ENCODE results near the gene TUSC1.
"Not testable (repeated sequence)": the region's sequence is repeated elsewhere in the genome, so short reads cannot be mapped to it uniquely, and the experiment has no call there.

TUSC1 gene

GRCh38 chr9:25678147-25678666 is at the start of gene TUSC1:
TSS of gene TUSC1 (minus strand) at chr9:25678444. CDS start at chr9:25678312, 132 bp downstream.
- DNase-seq: peak; percentile 31

DNA sequence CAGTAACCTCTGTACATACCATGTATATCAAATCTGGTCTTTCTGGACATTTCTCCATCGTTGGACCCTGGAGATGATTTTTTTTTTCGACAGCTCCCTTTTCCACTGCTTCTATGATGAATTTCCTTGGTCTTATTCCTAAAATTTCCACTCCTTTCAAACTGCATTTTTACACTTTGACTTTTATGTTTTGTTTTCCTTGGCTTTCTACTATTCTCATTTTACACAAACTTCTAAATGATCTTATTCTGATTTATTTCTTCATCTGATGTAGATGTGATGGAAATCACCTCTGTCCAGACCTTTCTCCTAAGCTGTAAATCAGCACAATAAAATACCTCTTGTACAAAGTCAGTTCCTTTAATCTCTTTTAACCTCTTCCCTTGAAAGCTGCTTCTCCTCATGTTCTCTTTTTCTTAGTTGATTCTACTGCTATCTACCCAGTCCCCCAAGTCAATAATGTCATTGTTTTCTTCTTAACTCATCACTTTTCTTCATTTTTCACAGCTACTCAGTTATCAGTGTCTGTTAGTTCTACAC is 48.7 kb upstream of the TUSC1 start:
- no peak for DNase-seq

DNA sequence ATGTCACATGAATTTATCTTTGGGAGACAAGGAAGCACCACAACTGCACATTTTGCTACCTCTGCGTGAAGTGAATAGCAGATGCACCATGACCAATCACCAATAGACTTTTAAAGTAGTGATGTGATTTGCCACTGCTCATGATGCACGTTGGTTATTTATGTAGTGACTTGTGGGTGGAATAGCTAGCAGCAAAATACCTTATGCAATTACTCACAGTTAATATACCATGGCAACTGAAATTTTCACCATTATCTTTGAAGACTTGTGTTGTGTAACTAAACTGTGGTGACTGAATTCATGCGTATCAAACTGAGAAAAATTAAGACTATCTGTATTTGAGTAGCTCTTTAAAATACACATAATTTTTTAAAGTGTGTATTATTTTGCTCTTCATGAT is 46.2 kb upstream of the TUSC1 start:
- DNase-seq: no peak

- peak; percentile 12 for DNase-seq
Observed at GRCh38 chr9:25716220-25716872, 38.1 kb upstream of the TUSC1 start.

DNA sequence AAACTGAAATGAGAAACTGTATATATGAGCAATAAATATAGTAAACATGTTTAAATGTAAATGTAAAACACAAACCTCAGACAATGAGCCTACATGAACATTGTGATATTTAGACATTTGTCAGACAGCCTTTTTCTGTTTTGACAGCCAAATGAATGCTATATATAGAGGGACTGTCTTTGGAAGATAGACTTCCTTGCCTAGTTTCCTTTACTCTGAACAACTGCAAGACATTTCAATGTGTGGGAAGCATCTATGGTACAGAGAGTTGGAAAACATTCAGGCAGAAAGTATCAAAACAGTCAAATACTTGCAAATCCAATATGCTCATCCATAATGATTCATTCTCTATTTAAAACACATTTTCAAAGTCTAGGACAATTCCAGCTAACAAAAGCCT is 31.7 kb upstream of the TUSC1 start:
- DNase-seq: no peak

GRCh38 chr9:25704800-25705199 is 26.6 kb upstream of the TUSC1 start:
- DNase-seq: no peak

- DNase-seq: no peak
Observed at GRCh38 chr9:25703701-25704357, 25.6 kb upstream of the TUSC1 start.

GRCh38 chr9:25702536-25702935 is 24.3 kb upstream of the TUSC1 start:
- no peak for DNase-seq

DNA sequence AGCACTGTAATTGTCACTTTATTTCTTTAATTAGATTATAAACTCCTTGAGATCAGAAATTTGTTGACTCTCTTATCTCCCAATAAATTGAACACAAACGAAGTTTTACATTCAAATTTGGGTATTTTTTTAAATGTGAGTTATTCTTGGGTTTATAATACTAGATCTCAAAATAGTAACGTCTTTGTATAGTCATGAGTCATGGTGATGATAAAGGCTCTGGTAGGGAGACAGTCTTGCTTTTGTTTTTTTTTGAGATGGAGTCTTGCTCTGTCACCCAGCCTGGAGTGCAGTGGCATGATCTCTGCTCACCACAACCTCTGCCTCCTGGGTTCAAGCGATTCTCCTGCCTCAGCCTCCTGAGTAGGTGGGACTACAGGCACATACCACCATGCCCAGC is 22.7 kb upstream of the TUSC1 start:
- not testable (repeated sequence) for DNase-seq

- no peak for DNase-seq
Observed at GRCh38 chr9:25700430-25700829, 22.2 kb upstream of the TUSC1 start.

DNA sequence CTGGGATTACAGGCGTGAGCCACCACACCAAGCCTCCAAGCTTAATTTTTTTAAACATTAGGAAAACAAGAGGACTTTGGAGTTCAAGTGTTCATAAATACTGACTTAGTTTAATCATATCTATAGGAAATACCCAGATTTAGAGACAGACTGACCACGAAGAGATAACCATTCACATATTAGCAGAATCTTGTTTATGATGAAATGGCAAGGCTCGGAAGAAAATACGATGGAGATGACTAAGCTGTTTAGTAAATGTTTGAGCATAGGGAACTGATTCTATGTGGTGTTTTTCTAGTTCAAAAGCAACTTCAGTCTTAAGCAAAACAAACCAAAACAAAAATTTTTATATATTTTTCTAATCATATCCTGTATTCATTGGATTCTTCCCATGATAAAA is 13.5 kb upstream of the TUSC1 start:
- DNase-seq: no peak

GRCh38 chr9:25684321-25684720 is 6.1 kb upstream of the TUSC1 start:
- no peak for DNase-seq

- DNase-seq: no peak
Observed at GRCh38 chr9:25681266-25681665, 3.0 kb upstream of the TUSC1 start.

- no peak for DNase-seq
Observed at GRCh38 chr9:25678846-25679360, 659 bp upstream of the TUSC1 start.

- no peak for DNase-seq
Observed at GRCh38 chr9:25677301-25678146, 720 bp downstream of the TUSC1 start.

DNA sequence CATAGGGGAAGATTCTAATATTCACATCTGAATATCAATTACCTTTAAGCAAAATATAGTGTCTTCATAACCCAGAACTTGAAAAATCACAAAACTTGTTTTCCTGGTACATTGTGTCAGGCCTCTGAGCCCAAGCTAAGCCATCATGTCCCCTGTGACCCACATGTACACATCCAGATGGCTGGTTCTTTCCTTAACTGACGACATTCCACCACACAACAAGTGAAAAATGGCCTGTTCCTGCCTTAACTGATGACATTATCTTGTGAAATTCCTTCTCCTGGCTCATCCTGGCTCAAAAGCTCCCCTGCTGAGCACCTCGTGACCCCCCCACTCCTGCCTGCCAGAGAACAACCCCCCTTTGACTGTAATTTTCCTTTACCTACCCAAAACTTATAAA is 2.4 kb downstream of the TUSC1 start:
- DNase-seq: not testable (repeated sequence)

DNA sequence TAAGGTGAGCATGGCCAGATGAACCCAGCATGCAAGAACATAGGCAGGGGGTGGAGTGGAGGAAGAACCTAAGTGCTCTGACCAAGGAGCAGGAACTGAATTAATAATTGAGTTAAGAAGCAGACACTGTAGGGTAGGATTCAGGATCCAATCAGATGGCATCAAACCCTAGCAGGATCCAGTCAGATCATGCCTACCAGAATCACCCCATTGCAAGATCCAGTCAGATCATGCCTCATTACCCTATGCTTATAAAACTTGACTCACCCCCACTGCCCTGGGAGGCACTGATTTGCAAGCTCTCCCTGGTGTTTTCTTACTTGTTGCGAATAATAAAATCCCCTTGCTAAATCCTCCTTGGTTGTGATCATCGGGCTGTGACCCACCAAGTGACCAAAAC is 19.7 kb downstream of the TUSC1 start:
- DNase-seq: no peak

- no peak for DNase-seq
Observed at GRCh38 chr9:25654417-25654816, 23.8 kb downstream of the TUSC1 start.

DNA sequence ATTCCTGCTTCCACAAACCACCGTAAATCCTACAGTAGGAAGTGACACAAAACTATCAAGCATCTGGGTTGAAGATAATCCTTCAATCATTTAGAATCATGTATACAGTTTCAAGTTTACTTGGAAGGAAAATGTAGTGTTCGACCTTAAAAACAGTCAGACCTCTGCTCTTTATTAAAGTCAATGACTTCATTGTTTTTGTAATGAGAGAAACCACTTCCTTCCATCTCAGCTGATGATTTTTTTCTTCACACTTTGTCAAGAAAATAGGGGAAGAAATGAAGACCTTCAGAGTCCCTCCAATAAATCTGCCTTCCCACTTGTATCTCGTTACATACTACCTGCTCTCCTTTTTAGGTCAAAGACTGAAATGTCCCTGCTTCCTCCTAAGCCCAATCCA is 30.1 kb downstream of the TUSC1 start:
- no peak for DNase-seq

DNA sequence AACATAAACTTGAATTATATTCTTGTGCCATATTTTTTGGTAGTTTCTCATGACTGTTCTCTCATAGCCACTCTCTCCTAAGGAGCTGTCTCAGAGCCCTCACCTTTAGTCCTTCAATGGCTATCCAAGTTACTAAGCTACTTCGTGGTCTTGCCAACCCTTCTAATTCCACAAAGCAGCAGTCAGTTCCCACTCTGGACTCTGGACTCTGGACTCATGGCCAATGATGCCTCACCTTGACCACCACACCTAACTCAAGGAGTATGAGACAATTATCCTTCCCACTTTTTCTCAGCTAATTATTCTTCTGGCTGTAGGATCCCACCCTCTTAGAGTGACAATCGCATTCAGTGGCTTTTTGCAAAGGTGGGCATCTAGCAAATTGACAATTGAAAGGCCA is 42.2 kb downstream of the TUSC1 start:
- DNase-seq: no peak

DNA sequence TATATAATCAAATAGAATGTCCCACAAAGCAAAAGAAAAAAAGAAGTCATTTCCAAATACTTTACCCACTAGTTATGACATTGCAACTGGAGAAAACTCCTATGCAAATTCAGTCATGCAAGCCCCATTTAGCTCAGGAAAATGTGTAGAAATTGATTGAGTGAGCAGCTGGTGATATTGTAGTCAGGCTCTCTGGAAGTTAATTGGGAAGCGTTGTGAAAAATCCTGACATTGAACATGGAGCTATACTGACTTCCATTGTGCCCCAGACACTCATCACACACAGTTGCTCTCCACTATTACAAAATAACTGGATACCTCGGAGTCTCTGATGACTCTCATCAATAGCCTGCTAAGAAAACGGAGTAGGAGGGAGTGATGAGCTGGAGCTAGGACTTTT is 49.0 kb downstream of the TUSC1 start:
- no peak for DNase-seq

Measured in NCI-H1048 (cell line).